GM12874 (cell line): ENCODE data around the gene NCL.

Experiments
- TF ChIP-seq, protein P1 (sequence below): IDR thresholded peaks from 2 replicates; pipeline ENCODE4 v1.5.1; 2011; ENCODE audit warnings: low read depth, mild to moderate bottlenecking, control low read depth, low read length, moderate library complexity; ENCODE audit not compliant: insufficient read depth

Gene NCL

GRCh38 chr2:231490801-231491200, 26.5 kb upstream of the NCL start:
- TF ChIP-seq, protein P1, sequence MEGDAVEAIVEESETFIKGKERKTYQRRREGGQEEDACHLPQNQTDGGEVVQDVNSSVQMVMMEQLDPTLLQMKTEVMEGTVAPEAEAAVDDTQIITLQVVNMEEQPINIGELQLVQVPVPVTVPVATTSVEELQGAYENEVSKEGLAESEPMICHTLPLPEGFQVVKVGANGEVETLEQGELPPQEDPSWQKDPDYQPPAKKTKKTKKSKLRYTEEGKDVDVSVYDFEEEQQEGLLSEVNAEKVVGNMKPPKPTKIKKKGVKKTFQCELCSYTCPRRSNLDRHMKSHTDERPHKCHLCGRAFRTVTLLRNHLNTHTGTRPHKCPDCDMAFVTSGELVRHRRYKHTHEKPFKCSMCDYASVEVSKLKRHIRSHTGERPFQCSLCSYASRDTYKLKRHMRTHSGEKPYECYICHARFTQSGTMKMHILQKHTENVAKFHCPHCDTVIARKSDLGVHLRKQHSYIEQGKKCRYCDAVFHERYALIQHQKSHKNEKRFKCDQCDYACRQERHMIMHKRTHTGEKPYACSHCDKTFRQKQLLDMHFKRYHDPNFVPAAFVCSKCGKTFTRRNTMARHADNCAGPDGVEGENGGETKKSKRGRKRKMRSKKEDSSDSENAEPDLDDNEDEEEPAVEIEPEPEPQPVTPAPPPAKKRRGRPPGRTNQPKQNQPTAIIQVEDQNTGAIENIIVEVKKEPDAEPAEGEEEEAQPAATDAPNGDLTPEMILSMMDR = no peak

DNA sequence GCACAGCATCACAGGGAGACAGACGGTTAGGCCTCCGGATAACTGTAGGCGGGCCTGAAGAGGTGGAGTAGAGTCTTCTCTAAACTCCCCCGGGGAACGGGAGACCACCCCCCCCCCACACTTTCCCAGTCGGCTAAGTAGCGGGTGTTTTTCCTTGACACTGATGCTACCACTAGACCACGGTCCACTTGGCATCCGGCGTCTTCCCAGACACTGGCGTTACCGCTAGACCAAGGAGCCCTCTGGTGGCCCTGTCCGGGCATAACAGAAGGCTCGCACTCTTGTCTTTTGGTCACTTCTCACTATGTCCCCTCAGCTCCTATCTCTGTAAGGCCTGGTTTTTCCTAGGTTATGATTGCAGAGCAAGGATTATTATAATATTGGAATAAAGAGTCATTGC, 25.7 kb upstream of the NCL start:
- TF ChIP-seq, protein P1 = peak; percentile 38

GRCh38 chr2:231488331-231488730, 24.0 kb upstream of the NCL start:
- TF ChIP-seq, protein P1 = no peak

GRCh38 chr2:231486851-231487596, 22.7 kb upstream of the NCL start:
- TF ChIP-seq, protein P1 = no peak

GRCh38 chr2:231483398-231484329, 19.4 kb upstream of the NCL start:
- TF ChIP-seq, protein P1 = no peak

GRCh38 chr2:231482806-231483391, 18.6 kb upstream of the NCL start:
- TF ChIP-seq, protein P1 = peak; percentile 93

DNA sequence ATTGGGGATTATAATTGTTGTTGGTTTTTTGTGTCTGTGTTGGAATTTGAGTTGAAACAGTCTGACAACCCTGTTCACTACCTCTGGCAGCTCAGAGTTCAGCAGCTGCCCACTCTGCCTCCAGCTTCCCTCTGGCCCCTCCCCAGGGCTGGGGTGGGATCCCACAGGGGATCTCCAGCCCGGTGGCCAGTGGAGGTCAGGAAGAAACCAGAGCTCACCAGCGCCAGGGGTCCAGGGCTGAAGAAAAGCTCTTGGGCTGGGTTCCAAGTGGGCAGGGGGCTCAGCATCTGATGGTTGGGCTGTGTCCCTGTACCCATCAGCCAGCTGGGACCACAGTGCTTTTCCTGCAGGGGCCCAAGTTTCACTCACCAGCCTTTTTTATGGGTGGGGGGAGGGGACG, 16.5 kb upstream of the NCL start:
- TF ChIP-seq, protein P1 = no peak
